ENCODE measurements around the gene MCF2L.

MCF2L gene

DNA sequence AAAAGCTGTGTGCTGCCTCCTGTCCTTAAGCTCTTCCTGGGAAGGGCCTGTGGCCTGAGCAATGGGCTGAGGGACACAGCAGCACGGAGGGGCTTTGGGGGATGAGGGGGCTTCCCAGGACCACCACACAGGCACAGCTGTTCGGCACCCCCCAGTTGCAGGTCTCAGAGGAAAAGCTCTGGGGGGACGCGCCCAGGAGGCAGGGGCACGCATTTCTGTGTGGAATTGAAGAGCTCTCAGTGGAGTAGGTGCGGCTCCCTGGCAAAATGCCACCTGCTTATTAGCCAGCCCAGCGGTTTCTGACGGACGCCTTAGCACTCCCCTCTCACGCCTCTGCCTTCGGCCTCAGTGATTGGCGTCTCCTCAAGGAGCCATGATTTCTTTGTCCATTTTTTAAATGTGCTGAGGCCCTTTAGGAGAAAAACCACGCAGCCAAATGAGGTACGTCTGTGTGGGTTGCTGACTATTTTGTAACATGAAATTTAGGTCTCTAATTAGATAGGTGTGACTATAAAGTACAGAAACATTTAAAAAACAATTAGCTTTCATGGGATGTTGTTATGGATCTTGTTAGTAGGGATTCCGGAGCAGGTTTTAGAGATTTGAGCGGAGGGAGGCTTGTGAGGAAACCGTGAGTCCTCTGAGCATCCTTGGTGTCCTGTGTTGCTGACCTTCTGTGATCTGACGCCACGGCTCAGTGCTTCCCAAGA, 4.0 kb downstream of the MCF2L start:
- TF ChIP-seq, protein P1, sequence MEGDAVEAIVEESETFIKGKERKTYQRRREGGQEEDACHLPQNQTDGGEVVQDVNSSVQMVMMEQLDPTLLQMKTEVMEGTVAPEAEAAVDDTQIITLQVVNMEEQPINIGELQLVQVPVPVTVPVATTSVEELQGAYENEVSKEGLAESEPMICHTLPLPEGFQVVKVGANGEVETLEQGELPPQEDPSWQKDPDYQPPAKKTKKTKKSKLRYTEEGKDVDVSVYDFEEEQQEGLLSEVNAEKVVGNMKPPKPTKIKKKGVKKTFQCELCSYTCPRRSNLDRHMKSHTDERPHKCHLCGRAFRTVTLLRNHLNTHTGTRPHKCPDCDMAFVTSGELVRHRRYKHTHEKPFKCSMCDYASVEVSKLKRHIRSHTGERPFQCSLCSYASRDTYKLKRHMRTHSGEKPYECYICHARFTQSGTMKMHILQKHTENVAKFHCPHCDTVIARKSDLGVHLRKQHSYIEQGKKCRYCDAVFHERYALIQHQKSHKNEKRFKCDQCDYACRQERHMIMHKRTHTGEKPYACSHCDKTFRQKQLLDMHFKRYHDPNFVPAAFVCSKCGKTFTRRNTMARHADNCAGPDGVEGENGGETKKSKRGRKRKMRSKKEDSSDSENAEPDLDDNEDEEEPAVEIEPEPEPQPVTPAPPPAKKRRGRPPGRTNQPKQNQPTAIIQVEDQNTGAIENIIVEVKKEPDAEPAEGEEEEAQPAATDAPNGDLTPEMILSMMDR (IDR thresholded peaks at IDR 0.05; ENCODE audit: low read depth, low read length) = no peak
- H3K4me3 ChIP-seq (ENCODE audit: low read depth, low read length) = no peak overlapping the region

DNA sequence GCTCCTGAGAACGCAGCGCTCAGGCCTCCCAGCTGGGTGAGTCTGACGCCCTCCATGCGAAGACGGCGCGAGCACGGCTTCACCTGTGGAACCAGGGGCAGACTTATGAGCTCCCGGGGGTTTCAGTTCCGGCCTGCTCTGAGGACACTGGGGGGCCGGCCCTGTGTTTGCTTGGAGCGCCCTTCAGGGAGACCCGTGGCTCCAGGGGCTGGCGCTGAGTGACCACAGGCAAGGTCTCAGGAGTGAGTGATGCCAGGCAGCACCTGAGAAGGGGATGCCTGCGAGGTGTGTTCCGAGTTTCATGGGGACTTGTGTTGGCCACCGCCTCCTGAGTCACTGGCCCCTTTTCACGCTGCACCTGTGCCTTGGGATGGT, 4.5 kb downstream of the MCF2L start:
- TF ChIP-seq, protein P1 (IDR thresholded peaks at IDR 0.05; ENCODE audit: low read depth, low read length) = no peak

DNA sequence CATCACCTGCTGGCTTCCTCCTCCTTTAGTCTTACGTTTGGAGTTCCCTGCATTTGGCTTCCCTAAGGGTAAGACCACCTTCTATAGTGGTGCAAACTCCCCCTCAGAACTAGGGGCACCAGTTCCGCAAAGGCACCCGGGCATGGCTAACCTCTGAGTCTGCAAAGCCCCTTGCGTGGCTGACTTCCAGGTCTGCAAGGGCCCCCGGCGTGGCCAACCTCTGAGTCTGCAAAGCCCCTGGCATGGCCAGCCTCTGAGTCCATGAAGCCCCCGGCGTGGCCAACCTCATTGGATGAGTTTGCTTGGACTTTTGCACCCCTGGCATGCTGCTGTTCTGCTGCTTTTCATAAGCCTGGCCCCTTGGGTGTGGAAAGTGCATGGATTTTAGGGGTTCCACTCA, 5.1 kb downstream of the MCF2L start:
- no peak overlapping the region for H3K4me3 ChIP-seq (ENCODE audit: low read depth, low read length)
- TF ChIP-seq, protein P1 (IDR thresholded peaks at IDR 0.05; ENCODE audit: low read depth, low read length) = no peak

More for the DNA sequence above, 4.5 kb downstream of the MCF2L start:
- H3K4me3 ChIP-seq (ENCODE audit: low read depth, low read length) = no peak overlapping the region

DNA sequence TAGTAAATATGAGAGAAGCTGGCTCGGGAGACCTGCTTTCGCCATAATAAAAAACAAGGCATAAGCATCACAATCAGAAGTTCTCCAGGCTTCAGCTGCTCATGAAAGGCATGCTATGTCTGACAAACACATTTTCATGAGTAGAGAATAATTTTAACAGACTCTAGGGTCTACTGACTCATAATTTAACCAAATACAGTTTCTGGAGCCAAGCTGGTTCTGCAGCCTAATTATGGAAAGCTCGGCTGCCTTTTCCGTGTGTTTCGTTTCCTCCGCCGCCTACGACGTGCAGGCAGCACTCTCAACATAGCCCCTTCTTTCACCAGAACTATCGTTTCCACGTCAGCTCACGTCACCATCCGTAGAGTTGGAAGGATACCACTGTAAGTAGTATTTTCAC, 5.7 kb downstream of the MCF2L start:
- H3K4me3 ChIP-seq (ENCODE audit: low read depth, low read length) = no peak overlapping the region
- TF ChIP-seq, protein P1 (IDR thresholded peaks at IDR 0.05; ENCODE audit: low read depth, low read length) = no peak

DNA sequence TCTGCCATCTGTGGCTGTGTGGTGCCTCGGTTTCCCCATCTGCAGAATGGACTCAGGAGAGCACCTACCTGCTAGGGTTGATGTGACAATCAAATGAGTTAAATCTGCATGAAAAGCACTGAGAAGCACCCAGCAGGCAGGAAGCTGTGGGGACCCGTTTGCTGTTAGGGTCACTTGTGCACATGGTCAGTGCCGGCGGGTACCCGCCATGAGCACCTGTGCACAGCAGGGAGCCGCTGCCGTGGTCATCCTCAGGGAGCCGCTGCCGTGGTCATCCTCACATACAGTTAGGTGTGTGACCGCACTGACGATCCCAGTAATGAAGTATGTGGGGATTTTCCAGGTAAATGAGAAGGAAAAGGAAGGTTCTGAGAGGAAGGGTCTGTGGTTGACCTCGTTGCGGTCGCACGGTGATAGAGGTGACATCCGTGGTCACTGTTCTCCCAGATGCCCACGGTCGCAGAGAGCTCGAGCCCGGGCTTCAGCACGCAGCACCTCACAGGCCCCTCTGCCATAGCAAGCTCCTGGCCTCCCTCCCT, 6.5 kb downstream of the MCF2L start:
- no peak overlapping the region for H3K4me3 ChIP-seq (ENCODE audit: low read depth, low read length)
- TF ChIP-seq, protein P1 (IDR thresholded peaks at IDR 0.05; ENCODE audit: low read depth, low read length) = no peak

DNA sequence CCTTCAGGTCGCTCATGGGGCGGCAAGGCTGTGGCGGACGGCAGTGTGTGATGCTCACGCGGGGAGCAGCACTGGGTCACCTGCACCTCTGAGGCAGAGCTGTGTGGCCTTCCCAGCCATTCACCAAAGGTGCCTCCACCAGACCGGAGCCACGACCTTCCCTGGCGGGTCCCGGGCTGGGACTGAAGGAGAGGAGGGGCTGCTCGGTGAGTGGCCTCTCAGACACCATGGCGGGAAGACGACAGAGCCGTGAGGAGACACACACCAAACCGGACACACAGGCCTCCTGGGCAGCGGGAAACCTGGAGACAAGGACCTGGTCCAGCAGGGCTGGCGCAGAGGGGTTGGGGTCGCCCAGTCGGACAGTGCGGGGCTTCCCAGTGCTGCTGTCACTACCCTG, 7.5 kb downstream of the MCF2L start:
- no peak overlapping the region for H3K4me3 ChIP-seq (ENCODE audit: low read depth, low read length)
- TF ChIP-seq, protein P1 (IDR thresholded peaks at IDR 0.05; ENCODE audit: low read depth, low read length) = no peak

DNA sequence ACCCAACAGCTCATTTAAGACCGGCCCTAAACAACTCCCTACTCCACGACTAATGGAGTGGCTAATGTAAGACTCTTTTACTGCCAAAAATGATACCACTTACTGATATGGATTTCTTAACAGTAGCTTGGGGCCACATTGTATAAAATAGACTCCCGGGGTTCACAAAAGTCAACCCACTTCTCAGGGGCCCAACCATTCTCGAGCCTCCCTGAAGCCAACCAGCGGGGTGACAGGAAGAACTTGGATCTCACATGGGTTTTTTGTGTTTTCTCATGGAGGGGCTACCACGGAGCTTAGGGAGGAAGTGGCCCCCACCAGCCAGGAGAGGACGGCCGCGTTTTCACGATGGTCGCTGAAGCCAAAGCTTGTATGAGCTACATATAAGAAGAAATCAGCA, 8.1 kb downstream of the MCF2L start:
- H3K4me3 ChIP-seq (ENCODE audit: low read depth, low read length) = no peak overlapping the region
- TF ChIP-seq, protein P1 (IDR thresholded peaks at IDR 0.05; ENCODE audit: low read depth, low read length) = no peak
